Mesothelial cell of epicardium (in vitro differentiated cells): ENCODE data around the gene DMAC2. TPM values are rescaled to one million over a fixed set of nuclear protein-coding genes. Genes with fewer than 3 reads are reported as not detected.

Experiments used
- DNase-seq, 2 experiments: peaks; one replicate each; pipeline ENCODE4 v3.0.0; 2021; ENCODE audit warnings: low spot score in 2 of 2; ENCODE audit not compliant: unreplicated experiment in 2 of 2
- H3K27ac Mint-ChIP-seq: 2 replicates; pipeline ENCODE4 v1.8.0; 2021; ENCODE audit warnings: mixed read lengths
- H3K27me3 Mint-ChIP-seq: 2 replicates; pipeline ENCODE4 v1.8.0; 2021; ENCODE audit warnings: low read depth, mixed read lengths
- H3K36me3 Mint-ChIP-seq: 2 replicates; pipeline ENCODE4 v1.8.0; 2021; ENCODE audit warnings: mixed read lengths
- H3K4me1 Mint-ChIP-seq: 2 replicates; pipeline ENCODE4 v1.8.0; 2021; ENCODE audit warnings: mixed read lengths
- H3K4me3 Mint-ChIP-seq: 2 replicates; pipeline ENCODE4 v1.8.0; 2021; ENCODE audit warnings: mild to moderate bottlenecking, moderate library complexity, mixed read lengths
- H3K9me3 Mint-ChIP-seq: 2 replicates; pipeline ENCODE4 v1.8.0; 2021; ENCODE audit warnings: mixed read lengths
- CTCF ChIP-seq: fragments of 200-600 bp; sonication (generic); IDR thresholded peaks from one replicate; pipeline ENCODE4 v1.5.0; 2021; ENCODE audit warnings: antibody characterized with exemption; ENCODE audit not compliant: unreplicated experiment
- total RNA-seq: library from RNA; stranded (reverse); gene quantifications from 3 replicates; pipeline ENCODE4 v1.2.1, GENCODE V29; 2021

DMAC2 gene
- total RNA-seq, 1 donor from 2014 or later, result 41.4 TPM

- H3K36me3 Mint-ChIP-seq, result peaks cover 14% of the 10 kb centered on the region
- no peak for TF ChIP-seq CTCF
- H3K9me3 Mint-ChIP-seq, result no peaks in the 10 kb centered on the region
- no peak for DNase-seq
- H3K27ac Mint-ChIP-seq, result no peak overlapping the region
- peaks cover 6% of the 10 kb centered on the region for H3K4me1 Mint-ChIP-seq
- no peak overlapping the region for H3K4me3 Mint-ChIP-seq
- no peaks in the 10 kb centered on the region for H3K27me3 Mint-ChIP-seq
These were observed 6.5 kb downstream of the DMAC2 start for GRCh38 chr19:41433171-41433570.

GRCh38 chr19:41431426-41432386, 8.0 kb downstream of the DMAC2 start:
- H3K4me3 Mint-ChIP-seq, result no peak overlapping the region
- H3K4me1 Mint-ChIP-seq, result peaks cover 18% of the 10 kb centered on the region
- peaks cover 12% of the 10 kb centered on the region for H3K36me3 Mint-ChIP-seq
- H3K27me3 Mint-ChIP-seq, result no peaks in the 10 kb centered on the region
- DNase-seq, result no peak
- H3K9me3 Mint-ChIP-seq, result no peaks in the 10 kb centered on the region
- TF ChIP-seq CTCF, result no peak
- H3K27ac Mint-ChIP-seq, result peak overlapping the region; percentile 30

- Mint-ChIP-seq H3K36me3 (peaks cover 8% of the 10 kb centered on the region), H3K4me1 (peaks cover 20% of the 10 kb centered on the region), H3K27ac (peak overlapping the region; percentile 54), H3K9me3 (no peaks in the 10 kb centered on the region), H3K4me3 (no peak overlapping the region), H3K27me3 (no peaks in the 10 kb centered on the region)
- no peak for TF ChIP-seq CTCF
- DNase-seq, result no peak
These were observed 8.8 kb downstream of the DMAC2 start for GRCh38 chr19:41430922-41431321.

- Mint-ChIP-seq H3K36me3 (peaks cover 6% of the 10 kb centered on the region), H3K4me3 (peak overlapping the region; percentile 81)
These were observed 11.2 kb downstream of the DMAC2 start for GRCh38 chr19:41428481-41428859.

More at GRCh38 chr19:41428481-41428859, 11.2 kb downstream of the DMAC2 start:
- Mint-ChIP-seq H3K4me1 (peaks cover 20% of the 10 kb centered on the region), H3K27ac (peak overlapping the region; percentile 81), H3K27me3 (no peaks in the 10 kb centered on the region), H3K9me3 (no peaks in the 10 kb centered on the region)
- no peak for DNase-seq
- TF ChIP-seq CTCF, result no peak
